GM12874 (cell line): ENCODE results near the gene GLRX3.

Experiments used
- CTCF ChIP-seq: IDR thresholded peaks from 2 replicates; pipeline ENCODE4 v1.5.1; 2011; ENCODE audit warnings: low read depth, mild to moderate bottlenecking, control low read depth, low read length, moderate library complexity; ENCODE audit not compliant: insufficient read depth

The GLRX3 gene

DNA sequence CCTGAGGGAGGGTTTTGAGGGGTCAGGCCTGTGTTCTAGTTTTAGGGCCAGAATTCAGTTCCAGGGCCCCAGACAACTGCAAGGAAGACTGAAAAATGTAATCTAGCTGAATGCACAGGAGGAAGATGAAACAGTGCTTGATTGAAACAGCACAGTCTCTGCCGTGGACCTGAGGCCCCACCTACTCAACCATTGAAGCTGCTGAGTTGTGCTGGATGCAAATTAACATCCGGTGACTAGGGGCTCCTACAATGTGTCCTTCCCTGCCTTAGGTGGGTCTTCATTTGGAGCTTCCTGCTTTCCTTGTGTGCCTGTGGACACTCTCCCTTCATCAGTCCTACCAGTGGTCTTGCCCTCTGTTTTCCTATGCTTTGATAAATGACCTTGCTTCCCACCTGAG lies 5.7 kb downstream of the GLRX3 start:
- TF ChIP-seq CTCF, result no peak

- TF ChIP-seq CTCF, result no peak
Observed at GRCh38 chr10:130146042-130146441, 9.9 kb downstream of the GLRX3 start.

DNA sequence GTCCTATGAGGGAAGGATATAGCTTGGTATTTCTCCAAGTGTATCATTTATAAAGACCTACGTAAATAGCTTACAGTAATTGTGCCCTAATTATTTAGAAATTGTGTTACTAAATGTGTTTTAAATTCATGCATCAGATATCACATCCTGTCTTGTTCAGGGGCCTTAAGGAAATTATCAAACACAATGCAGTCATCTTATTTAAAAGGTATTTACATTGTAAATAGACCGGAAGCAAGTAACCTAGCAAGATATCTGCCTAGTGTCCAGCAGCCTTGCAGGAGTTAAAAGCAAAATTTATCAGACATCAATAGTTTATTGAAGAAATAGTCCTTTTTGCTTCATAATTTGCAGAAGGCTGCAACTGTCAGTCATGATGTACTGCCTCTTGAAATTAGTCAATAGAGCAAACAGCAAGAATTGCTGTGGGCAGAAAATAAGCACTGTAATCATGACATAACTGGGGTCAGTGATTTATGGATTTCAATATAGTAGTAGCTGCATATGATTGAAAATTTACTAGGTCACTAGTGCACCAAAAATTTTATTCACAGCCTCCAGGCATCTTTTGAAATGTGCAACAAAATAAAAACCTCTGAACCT lies 23.1 kb downstream of the GLRX3 start:
- no peak for TF ChIP-seq CTCF

GRCh38 chr10:130160775-130161174 lies 24.6 kb downstream of the GLRX3 start:
- TF ChIP-seq CTCF, result no peak

DNA sequence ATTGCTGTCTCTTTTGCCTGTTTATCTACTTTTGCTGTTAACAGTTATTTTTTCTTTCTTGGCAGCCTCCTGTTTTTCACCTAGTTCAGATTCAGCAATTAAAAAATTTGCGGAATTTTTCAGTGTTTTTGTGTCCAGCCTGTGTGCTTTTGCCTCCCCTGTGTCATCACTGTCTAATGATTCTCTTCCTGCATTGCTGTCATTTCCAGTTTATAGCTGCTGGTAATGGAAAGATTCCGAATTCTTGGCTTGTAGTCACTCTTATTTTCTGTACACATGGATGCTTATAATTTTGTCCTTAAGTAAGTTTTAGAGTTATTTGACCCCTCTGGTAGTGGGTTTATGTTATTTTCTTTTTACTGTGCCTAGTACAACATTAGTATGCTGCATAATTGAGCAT lies 25.1 kb downstream of the GLRX3 start:
- TF ChIP-seq CTCF, result no peak

- no peak for TF ChIP-seq CTCF
Observed at GRCh38 chr10:130167193-130167592, 31.0 kb downstream of the GLRX3 start.

GRCh38 chr10:130167707-130168106 lies 31.5 kb downstream of the GLRX3 start:
- no peak for TF ChIP-seq CTCF
